ENCODE data around the gene PTPRQ.

Gene PTPRQ

DNA sequence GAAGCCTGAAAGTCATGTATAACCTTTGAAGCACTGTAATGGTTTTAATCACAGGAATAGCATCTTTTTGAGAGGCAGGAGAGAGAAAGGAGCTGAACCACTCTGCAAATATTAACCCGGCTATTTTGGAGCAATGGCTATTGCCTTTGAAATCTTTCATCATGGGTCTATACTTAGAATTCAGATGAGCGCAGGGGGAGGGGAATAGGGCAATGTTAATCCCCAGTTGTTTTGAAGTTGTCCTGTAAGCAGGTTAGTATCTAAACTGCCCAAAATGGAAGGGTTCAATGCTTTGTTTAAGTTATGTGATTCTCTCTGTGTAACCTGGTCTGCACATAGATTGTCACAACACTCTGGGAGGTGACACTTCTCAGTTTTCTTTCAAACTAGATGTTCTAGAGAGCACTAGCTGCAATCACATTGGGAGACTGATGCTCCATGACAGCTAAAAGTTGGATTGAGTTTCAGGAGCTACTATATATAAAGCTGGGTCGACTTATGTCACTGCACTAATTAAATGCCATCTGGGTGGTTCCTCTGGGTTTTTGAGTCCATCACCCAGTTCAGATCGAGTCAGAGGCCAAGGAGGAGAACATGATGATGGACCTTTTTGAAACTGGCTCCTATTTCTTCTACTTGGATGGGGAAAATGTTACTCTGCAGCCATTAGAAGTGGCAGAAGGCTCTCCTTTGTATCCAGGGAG is 263.2 kb downstream of the PTPRQ start, which contains the start of gene MYF6:
Gene MYF6, plus strand, starts transcription at position 509 of the 704 bp plus-strand sequence. Its CDS starts 86 bp downstream, at position 595.
- H3K4me3 ChIP-seq (ENCODE audit: low read length), result peak within 1 kb of the TSS; percentile 68
- peak within 1 kb of the TSS; percentile 1 for H3K9ac ChIP-seq (ENCODE audit: low read length)
- peaks cover 25% of the 10 kb centered on the region for H3K4me1 ChIP-seq (ENCODE audit: control insufficient read depth, insufficient read depth, low read length)
- no peak for DNase-seq (ENCODE audit: low read depth)
- peaks cover 22% of the 10 kb centered on the region for H3K27me3 ChIP-seq (replicated peaks; ENCODE audit: control insufficient read depth, insufficient read depth, low read length)
- no peaks in the 10 kb centered on the region for H3K36me3 ChIP-seq (ENCODE audit: control insufficient read depth, insufficient read depth, low read length, severe bottlenecking)
- H3K9me3 ChIP-seq (ENCODE audit: control insufficient read depth, low read length), result no peaks in the 10 kb centered on the region

DNA sequence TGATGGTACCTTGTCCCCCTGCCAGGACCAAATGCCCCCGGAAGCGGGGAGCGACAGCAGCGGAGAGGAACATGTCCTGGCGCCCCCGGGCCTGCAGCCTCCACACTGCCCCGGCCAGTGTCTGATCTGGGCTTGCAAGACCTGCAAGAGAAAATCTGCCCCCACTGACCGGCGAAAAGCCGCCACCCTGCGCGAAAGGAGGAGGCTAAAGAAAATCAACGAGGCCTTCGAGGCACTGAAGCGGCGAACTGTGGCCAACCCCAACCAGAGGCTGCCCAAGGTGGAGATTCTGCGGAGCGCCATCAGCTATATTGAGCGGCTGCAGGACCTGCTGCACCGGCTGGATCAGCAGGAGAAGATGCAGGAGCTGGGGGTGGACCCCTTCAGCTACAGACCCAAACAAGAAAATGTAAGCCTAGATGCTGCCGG is 263.8 kb downstream of the PTPRQ start:
- Histone ChIP-seq H3K36me3 (ENCODE audit: control insufficient read depth, insufficient read depth, low read length, severe bottlenecking) (no peaks in the 10 kb centered on the region), H3K4me1 (ENCODE audit: control insufficient read depth, insufficient read depth, low read length) (peaks cover 20% of the 10 kb centered on the region), H3K27me3 (replicated peaks; ENCODE audit: control insufficient read depth, insufficient read depth, low read length) (peaks cover 22% of the 10 kb centered on the region), H3K4me3 (ENCODE audit: low read length) (no peak overlapping the region), H3K9ac (ENCODE audit: low read length) (no peak overlapping the region), H3K9me3 (ENCODE audit: control insufficient read depth, low read length) (no peaks in the 10 kb centered on the region)
- no peak for DNase-seq (ENCODE audit: low read depth)

DNA sequence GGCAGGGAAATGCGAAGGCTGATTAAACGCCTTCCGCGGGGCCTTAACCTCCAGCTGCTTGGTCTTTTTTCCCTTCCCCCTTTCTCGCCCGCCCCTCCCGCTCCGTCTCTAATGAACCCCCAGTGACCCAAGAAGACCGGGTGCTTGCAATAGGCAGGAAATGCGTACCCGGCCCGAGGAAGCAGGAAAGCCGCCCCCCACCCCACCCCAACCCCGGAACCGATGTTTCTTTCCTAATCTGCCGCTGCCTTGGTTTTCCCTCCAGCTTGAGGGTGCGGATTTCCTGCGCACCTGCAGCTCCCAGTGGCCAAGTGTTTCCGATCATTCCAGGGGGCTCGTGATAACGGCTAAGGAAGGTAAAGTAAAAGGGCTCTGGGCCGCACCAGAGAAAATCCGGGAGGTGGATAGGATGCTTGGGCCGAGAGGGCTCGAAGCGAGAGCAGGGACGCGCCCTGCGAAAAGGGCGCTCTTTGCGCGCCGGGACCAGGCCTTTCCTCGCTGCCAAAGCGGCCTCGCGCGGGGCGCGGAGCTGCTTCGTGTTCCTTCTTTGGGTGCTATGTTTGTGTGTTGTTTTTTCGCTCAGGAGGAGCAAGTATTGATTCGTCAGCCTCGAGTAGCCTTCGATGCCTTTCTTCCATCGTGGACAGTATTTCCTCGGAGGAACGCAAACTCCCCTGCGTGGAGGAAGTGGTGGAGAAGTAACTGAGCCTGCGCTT is 264.4 kb downstream of the PTPRQ start:
- H3K4me3 ChIP-seq (ENCODE audit: low read length), result peak overlapping the region; percentile 68
- DNase-seq (ENCODE audit: low read depth), result no peak
- H3K27me3 ChIP-seq (replicated peaks; ENCODE audit: control insufficient read depth, insufficient read depth, low read length), result peaks cover 22% of the 10 kb centered on the region
- H3K9me3 ChIP-seq (ENCODE audit: control insufficient read depth, low read length), result no peaks in the 10 kb centered on the region
- no peaks in the 10 kb centered on the region for H3K36me3 ChIP-seq (ENCODE audit: control insufficient read depth, insufficient read depth, low read length, severe bottlenecking)
- peak overlapping the region; percentile 1 for H3K9ac ChIP-seq (ENCODE audit: low read length)
- H3K4me1 ChIP-seq (ENCODE audit: control insufficient read depth, insufficient read depth, low read length), result peaks cover 14% of the 10 kb centered on the region

DNA sequence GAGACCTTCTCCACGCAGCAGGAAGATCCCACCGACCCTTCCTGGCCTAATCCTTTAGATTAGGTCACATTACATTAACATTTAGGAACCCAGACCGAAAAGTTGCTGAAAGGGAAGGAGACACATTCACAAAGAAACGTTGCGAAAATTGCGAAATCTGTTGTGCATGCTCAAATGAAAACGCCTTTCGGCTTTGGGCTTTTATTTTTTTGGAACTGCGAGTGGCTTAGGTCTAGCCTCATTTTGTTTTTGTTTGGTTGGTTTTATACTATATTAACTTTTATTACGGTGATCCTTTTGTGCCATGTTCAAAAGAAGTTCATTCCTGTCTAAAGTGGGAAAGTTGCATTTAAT is 264.9 kb downstream of the PTPRQ start:
- DNase-seq (ENCODE audit: low read depth), result no peak
- Histone ChIP-seq H3K4me1 (ENCODE audit: control insufficient read depth, insufficient read depth, low read length) (peaks cover 9% of the 10 kb centered on the region), H3K27me3 (replicated peaks; ENCODE audit: control insufficient read depth, insufficient read depth, low read length) (peaks cover 22% of the 10 kb centered on the region), H3K36me3 (ENCODE audit: control insufficient read depth, insufficient read depth, low read length, severe bottlenecking) (no peaks in the 10 kb centered on the region), H3K4me3 (ENCODE audit: low read length) (peak overlapping the region; percentile 68), H3K9ac (ENCODE audit: low read length) (peak overlapping the region; percentile 1), H3K9me3 (ENCODE audit: control insufficient read depth, low read length) (no peaks in the 10 kb centered on the region)

DNA sequence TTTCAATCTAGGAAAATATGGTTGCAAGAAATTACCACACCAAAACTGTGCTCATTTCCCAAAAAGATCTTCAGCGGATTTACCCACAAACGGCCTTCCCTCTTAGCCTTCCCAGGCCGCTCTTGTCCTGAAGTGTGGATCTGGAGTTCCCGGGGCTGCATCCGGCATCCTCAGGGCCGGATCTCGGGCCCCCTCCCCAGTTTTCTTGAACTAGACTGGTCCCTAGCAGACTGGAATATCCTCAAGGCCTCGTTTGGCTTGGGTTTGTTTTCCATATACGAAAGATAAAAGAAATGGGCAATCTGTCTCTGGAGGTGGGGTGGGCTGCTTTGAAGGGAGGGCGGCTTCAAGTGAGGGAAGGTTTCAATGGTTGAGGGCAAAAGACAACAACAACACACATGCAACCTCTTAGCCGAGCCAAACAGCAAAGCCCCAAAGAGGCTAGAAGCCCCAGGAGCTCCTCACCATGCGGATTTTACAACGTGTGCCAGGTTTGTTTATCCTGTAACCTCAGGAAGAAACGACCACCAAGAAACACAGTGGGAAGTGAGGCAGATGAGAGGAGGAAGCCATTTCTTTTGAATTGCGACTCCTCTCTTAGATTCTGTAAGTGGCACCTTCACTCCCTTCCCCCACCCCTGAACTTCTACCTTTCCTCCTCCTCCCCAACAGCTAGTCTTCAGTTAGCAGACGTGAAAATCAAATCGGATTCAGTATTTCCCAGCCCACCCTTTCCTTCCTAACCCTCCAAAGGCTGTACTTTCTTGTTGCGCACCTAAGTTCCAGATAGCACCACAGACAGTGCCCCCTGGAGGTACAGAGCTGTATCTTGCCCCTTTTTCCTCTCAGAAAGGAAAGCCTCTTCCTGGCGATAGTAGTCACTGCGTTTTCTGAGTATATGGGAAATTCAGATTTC is 266.0 kb downstream of the PTPRQ start:
- Histone ChIP-seq H3K4me3 (ENCODE audit: low read length) (no peak overlapping the region), H3K4me1 (ENCODE audit: control insufficient read depth, insufficient read depth, low read length) (peaks cover 10% of the 10 kb centered on the region), H3K9ac (ENCODE audit: low read length) (no peak overlapping the region), H3K9me3 (ENCODE audit: control insufficient read depth, low read length) (no peaks in the 10 kb centered on the region), H3K36me3 (ENCODE audit: control insufficient read depth, insufficient read depth, low read length, severe bottlenecking) (no peaks in the 10 kb centered on the region), H3K27me3 (replicated peaks; ENCODE audit: control insufficient read depth, insufficient read depth, low read length) (peaks cover 31% of the 10 kb centered on the region)
- DNase-seq (ENCODE audit: low read depth), result no peak

DNA sequence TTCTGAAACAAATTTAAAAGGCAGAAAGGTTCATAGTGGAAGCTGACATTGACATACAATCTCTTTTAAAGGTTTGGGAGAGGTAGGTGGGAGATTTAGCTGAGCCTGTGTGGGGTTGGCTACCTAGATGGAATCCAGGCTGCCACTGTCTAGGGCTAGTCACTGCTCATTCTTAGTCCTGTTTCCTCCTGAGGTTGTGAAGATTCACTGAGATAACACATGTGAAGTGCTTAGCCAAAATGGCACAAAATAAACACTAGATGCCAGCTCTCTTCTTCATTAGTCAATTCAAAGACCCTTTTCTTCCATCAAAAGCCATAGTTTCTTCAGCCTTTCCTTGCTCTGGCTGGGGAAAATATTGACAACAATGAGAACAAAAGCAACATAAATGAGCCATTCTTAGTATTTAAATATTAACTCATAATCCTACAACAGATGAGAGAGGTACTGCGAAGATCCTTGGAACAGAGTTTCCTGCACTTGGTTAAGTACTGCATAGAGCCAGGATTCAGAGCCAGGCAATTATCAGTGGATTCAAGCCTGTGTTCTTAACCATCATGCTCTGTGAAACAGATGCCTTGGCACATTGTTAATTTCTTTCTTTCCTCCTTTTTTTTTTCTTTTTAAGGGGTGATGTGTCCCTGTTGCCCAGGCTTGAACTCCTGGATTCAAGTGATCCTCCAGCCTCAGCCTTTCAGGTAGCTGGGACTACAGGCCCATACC is 266.9 kb downstream of the PTPRQ start:
- no peak overlapping the region for H3K9ac ChIP-seq (ENCODE audit: low read length)
- H3K4me3 ChIP-seq (ENCODE audit: low read length), result no peak overlapping the region
- H3K4me1 ChIP-seq (ENCODE audit: control insufficient read depth, insufficient read depth, low read length), result peaks cover 10% of the 10 kb centered on the region
- no peaks in the 10 kb centered on the region for H3K9me3 ChIP-seq (ENCODE audit: control insufficient read depth, low read length)
- DNase-seq (ENCODE audit: low read depth), result no peak
- H3K36me3 ChIP-seq (ENCODE audit: control insufficient read depth, insufficient read depth, low read length, severe bottlenecking), result no peaks in the 10 kb centered on the region
- H3K27me3 ChIP-seq (replicated peaks; ENCODE audit: control insufficient read depth, insufficient read depth, low read length), result peaks cover 39% of the 10 kb centered on the region

DNA sequence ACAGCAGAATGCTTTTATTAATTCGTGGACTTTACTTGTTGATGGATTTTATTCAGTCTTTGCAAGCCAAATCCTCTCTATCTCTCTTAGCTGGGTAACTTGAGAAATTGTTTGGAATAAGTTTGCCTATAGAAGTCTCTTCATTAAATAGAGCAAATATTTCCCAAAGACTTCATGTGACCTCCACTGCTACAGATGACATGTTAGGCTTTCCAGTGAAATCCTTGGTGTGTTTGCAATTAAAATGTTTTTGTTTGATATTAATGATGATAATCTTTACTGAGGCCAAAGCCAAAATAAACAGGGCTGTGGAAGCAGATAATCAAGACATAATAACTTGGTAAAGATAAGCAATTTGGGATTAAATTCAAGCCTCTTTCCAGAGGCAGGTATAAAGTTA is 267.8 kb downstream of the PTPRQ start:
- no peak overlapping the region for H3K4me3 ChIP-seq (ENCODE audit: low read length)
- H3K9ac ChIP-seq (ENCODE audit: low read length), result no peak overlapping the region
- no peaks in the 10 kb centered on the region for H3K36me3 ChIP-seq (ENCODE audit: control insufficient read depth, insufficient read depth, low read length, severe bottlenecking)
- H3K9me3 ChIP-seq (ENCODE audit: control insufficient read depth, low read length), result no peaks in the 10 kb centered on the region
- H3K27me3 ChIP-seq (replicated peaks; ENCODE audit: control insufficient read depth, insufficient read depth, low read length), result peaks cover 49% of the 10 kb centered on the region
- peaks cover 10% of the 10 kb centered on the region for H3K4me1 ChIP-seq (ENCODE audit: control insufficient read depth, insufficient read depth, low read length)
- DNase-seq (ENCODE audit: low read depth), result no peak

DNA sequence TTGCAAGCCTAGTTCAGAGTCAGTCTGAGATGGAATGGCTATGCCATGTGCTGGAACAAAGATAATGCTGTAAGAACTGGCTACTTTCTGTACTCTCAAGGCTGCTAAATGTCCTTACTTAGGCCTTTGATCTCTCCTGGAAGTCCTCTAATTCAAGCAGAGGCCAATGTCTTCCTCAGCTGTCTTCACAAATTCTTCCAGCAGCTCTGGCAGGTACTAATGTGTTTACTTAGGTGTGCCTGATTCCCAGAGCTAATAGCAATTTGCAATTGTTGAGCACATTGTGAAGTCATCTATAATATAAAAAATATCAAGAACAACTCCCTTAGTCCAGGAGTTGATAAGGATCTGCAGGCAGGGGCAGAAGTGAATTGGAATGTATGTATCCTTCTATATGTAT is 268.8 kb downstream of the PTPRQ start:
- peaks cover 59% of the 10 kb centered on the region for H3K27me3 ChIP-seq (replicated peaks; ENCODE audit: control insufficient read depth, insufficient read depth, low read length)

DNA sequence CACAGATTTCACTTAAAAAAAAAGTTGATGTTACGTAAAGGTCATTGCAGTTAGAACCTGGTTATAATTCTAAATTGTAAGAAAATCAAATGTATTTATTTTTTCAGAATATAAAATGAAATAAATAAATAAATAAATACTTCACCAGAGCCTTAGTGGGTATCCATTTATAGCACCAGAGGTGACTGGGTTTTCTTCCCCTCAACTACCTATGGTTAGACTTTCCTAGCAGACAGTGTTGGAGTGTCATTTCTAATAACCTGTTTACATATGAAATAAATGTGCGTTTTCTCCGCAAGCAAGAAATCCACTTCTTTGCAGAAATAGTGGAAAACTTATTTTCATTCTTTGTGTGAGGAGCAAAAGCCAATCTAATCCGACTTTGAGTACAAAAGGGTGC is 269.4 kb downstream of the PTPRQ start:
- Histone ChIP-seq H3K4me1 (ENCODE audit: control insufficient read depth, insufficient read depth, low read length) (peaks cover 10% of the 10 kb centered on the region), H3K27me3 (replicated peaks; ENCODE audit: control insufficient read depth, insufficient read depth, low read length) (peaks cover 60% of the 10 kb centered on the region), H3K36me3 (ENCODE audit: control insufficient read depth, insufficient read depth, low read length, severe bottlenecking) (no peaks in the 10 kb centered on the region), H3K4me3 (ENCODE audit: low read length) (peak overlapping the region; percentile 74), H3K9ac (ENCODE audit: low read length) (no peak overlapping the region), H3K9me3 (ENCODE audit: control insufficient read depth, low read length) (no peaks in the 10 kb centered on the region)
- no peak for DNase-seq (ENCODE audit: low read depth)

More for the DNA sequence above, 268.8 kb downstream of the PTPRQ start:
- Histone ChIP-seq H3K9ac (ENCODE audit: low read length) (no peak overlapping the region), H3K9me3 (ENCODE audit: control insufficient read depth, low read length) (no peaks in the 10 kb centered on the region), H3K4me3 (ENCODE audit: low read length) (no peak overlapping the region), H3K4me1 (ENCODE audit: control insufficient read depth, insufficient read depth, low read length) (peaks cover 10% of the 10 kb centered on the region), H3K36me3 (ENCODE audit: control insufficient read depth, insufficient read depth, low read length, severe bottlenecking) (no peaks in the 10 kb centered on the region)
- no peak for DNase-seq (ENCODE audit: low read depth)

DNA sequence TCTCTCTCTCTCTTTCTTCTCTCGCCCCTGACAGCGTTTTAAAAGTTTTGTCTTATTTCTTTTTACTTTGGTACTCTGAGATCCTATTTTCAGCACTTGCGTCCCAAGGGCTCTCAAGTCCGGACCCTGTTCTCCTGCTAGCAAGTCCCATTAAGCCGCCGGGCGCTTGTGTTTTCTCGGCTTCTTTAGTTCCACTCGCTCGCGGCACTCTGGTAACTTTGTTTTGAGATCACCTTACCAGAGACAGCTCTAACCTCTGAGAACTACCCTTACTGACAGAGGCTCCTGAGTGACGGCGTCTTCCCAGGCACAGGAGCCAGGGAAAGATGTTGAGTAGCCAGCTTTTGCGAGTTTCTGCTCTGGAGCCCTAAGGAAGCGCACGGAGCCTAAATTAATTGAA is 270.0 kb downstream of the PTPRQ start:
- Histone ChIP-seq H3K36me3 (ENCODE audit: control insufficient read depth, insufficient read depth, low read length, severe bottlenecking) (no peaks in the 10 kb centered on the region), H3K27me3 (replicated peaks; ENCODE audit: control insufficient read depth, insufficient read depth, low read length) (peaks cover 54% of the 10 kb centered on the region), H3K9me3 (ENCODE audit: control insufficient read depth, low read length) (no peaks in the 10 kb centered on the region), H3K9ac (ENCODE audit: low read length) (no peak overlapping the region), H3K4me1 (ENCODE audit: control insufficient read depth, insufficient read depth, low read length) (peaks cover 4% of the 10 kb centered on the region), H3K4me3 (ENCODE audit: low read length) (peak overlapping the region; percentile 74)
- no peak for DNase-seq (ENCODE audit: low read depth)
